HG02759 (cell line): ENCODE data around the gene CYP1A2.
"Not testable (repeated sequence)": the region's sequence is repeated elsewhere in the genome, so short reads cannot be mapped to it uniquely, and the experiment has no call there.

Source experiments
- ATAC-seq: cut with Tn5 transposase; IDR thresholded peaks from one replicate; pipeline ENCODE4 v1.9.1; 2021; ENCODE audit warnings: mild to moderate bottlenecking, moderate library complexity; ENCODE audit not compliant: unreplicated experiment

The CYP1A2 gene, protein sequence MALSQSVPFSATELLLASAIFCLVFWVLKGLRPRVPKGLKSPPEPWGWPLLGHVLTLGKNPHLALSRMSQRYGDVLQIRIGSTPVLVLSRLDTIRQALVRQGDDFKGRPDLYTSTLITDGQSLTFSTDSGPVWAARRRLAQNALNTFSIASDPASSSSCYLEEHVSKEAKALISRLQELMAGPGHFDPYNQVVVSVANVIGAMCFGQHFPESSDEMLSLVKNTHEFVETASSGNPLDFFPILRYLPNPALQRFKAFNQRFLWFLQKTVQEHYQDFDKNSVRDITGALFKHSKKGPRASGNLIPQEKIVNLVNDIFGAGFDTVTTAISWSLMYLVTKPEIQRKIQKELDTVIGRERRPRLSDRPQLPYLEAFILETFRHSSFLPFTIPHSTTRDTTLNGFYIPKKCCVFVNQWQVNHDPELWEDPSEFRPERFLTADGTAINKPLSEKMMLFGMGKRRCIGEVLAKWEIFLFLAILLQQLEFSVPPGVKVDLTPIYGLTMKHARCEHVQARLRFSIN

DNA sequence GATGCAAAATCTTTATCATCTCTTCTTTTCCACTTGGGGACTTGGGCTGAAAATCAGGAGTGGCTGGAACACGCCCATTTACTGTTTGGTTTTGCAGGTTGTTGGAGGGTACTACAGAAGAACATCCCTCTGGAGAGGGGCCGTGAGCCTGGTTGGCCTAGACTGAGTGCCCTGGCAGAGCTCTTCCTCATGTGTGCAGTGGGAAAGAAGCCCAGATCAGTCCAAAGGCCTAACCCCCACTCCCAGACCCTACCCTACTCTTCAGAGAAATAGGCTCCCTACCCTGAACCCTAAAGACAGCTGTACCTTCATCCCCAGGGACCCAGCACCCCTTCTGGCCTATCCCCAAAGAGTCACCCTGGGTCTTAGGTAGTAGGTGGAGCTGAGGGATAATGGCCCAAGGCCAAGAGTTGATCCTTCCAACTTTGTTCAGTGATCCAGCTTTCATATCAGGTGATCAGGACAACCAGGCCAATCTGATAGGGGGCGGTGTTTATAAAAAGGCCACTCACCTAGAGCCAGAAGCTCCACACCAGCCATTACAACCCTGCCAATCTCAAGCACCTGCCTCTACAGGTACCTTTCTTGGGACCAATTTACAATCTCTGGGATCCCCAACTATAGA lies at the start of gene CYP1A2:
TSS of gene CYP1A2 (plus strand) at position 524 of the 625 bp plus-strand sequence. CDS start 894 bp downstream, outside the sequence.
- ATAC-seq: no peak

DNA sequence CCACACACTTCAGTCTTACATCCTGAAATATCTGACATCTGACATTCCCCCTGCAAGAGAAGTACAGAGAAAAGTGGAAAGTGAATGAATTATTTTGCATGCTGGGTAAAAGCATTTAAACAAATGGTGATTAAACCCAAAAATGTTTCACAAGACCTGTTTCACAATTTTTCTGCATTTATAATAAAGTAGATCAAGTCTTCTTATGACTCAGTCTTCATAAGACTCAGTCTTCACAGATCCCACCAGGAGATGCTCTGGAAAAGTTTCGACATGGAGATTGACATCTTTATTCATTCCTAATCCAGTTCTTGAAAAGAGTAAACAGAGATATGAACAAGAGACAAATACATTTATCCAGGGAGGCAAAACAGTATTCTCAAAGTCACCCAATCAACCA lies 39.6 kb upstream of the CYP1A2 start:
- no peak for ATAC-seq

DNA sequence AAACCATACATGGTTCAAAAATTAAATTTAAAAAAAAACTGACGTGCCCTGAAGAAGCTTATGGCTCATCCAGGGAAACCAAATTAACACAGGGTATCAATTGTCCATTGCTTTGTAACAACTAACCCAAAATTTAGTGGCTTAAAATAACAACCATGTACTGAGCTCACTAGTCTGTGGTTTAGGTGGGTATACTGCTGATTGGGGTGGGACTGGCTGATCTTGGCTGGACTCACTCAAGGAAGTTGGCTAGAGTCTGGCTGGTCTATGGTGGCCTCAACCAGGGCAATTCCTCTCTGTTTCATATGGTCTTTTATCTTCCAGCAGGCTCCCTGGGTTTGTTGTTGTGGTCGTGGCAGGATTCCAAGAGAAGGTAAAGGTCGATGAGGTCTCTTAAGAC lies 38.8 kb upstream of the CYP1A2 start:
- ATAC-seq: no peak

DNA sequence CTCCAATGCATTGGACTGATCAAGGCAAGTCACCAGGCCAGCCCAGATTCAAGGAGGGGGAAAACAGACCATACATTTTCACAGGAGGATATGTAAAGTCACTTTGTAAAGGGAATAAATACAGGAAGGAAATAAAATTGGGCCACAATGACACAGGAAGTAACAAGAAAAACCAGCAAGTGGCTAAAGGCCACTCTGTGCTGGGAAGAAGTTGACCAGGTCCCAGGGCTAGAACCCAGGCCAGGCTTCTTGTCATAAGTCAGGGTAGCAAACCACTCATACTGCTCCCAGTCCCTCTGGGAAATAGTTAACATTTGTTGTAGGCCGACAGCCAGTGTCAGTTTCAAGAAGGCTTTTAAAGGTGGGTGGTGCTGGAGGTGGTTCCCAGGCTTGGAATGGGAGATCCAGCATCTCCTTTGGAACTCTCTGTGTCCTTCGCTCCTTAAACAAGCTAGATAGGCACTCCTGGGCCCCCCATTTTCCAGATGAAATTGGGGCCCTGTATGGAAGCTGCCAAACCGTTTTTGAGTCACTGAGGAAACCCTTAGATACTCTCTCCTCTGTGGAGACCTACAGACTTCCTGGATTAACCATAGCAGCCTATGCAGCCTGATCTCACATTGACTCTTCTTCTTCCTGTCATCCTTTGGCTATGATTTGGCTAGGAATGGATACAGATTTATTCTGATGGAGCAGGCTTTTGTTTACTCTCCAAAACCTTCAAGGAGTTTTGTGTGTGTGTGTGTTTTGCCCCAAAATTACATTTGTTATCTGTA lies 38.1 kb upstream of the CYP1A2 start:
- ATAC-seq: no peak

DNA sequence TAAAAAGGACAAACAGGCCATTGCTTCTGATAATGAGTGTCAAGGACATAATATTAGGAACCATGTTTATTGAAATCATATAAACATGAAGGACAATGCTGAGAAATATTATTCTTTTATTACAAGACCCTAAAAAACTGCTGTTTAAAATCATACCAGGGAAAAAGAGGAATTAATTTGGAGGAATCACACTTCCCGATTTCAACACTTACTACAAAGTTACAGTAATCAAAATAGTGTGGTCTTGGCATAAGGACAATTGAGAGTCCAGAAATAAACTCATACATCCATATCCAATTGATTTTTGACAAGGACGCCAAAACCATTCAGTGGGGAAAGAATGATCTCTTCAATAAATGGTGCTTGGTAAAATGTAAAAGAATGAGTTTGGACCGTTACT lies 36.3 kb upstream of the CYP1A2 start:
- ATAC-seq: no peak

DNA sequence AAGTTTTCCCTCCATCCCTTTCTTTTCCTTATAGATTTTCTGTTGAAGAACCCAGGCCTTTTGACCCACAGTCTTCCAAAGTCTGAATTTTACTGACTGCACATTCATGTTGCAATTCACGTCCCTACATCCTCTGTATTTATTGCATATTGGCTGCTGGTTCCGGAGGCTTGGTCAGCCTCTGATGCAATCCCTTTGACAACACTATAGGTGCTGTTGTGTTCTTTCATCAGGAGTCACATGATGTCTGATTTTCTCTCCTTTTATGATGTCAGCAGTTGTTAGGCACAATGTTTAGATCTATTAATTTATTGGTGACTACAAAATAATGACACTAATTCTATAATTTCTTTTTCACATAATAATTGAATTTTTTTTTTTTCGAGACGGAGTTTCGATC lies 32.0 kb upstream of the CYP1A2 start:
- no peak for ATAC-seq

DNA sequence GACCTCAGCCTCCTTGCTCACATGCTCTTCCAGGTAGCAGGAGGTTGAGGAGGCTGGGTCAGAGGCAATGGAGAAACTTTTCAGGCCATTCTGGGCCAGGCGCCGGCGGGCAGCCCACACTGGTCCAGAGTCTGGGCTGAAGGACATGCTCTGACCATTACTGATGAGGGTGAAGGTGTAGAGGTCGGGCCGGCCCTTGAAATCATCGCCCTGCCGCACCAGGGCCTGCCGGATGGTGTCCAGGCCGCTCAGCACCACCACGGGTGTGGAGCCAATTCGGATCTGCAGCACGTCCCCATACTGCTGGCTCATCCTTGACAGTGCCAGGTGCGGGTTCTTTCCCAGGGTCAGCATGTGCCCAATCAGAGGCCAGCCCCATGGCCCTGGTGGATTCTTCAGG lies 26.1 kb upstream of the CYP1A2 start:
- no peak for ATAC-seq

DNA sequence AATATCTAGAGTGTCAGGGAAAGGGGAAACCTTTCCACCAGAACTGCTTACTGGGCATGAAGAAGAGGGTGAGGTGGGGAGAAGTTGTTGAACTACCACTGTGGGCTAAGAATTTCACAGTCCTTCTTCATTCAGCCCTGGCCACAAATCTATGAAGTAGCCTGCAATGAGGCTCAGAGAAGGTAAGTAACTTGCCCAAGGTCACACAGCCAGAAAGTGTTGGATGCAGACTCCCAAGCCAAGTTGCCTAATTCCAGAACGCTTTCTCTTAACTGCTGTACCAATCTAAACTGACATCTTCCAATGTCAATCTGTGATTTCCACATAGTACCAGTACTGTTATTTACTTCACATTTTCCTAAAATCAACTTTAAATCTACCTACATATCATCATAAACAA lies 25.5 kb upstream of the CYP1A2 start:
- no peak for ATAC-seq

DNA sequence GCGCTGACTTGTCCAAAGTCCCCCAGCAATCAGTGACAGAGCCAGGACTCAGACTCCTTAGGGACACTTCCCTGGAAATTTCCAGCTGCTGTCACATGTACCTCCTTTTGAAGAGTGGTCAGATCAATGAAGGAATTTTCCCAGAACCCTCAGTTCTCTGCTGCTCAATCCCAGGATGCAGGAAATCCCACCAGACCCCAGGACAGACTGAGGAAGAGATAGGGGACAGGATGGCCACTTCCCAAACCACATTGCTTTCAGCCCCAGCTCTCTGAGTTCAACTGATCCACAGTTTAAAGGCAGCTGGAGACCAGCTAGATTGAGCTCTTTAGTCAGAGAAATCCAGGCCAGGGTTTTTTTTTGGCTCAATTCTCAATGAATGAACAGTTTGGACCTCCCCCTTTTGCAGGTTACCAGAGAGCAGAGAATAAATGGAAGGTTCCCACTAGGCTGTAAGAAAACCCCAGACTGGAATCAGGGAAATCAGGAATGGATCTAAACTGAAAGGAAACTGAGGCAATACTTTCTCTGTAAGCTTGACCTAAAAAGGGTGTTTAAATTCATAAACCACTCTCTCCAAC lies 24.8 kb upstream of the CYP1A2 start:
- no peak for ATAC-seq

DNA sequence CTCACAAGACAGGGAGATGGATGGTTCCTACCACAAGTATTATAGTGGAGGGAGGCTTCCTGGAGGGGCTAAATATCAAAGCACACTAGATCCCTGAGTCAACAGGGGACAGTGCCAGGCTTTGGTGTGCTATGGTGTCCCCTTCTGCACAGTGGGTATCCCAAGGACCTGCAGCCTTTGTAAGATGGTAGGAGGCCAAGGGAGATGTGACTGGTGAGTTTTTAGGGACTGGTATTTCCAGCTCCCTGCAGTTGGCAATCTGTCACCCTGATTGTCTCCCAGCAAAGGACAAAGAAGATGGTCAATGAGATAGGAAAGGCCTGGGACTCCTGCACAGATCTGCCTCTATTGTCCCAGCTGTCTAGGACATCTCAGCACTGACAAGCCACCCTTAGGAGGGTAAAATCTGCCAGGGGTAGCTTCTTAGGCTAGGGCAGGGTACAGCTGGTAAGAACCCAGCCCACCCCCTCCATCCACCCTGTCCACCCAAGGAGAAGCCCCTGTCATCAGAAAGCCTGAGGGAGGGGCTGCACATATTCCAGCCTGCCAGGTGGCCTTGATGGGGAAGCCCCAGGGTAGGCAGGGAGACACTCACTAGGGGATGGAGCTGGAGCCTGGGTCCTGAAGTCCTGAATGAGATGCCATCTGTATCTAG lies 23.9 kb upstream of the CYP1A2 start:
- no peak for ATAC-seq

DNA sequence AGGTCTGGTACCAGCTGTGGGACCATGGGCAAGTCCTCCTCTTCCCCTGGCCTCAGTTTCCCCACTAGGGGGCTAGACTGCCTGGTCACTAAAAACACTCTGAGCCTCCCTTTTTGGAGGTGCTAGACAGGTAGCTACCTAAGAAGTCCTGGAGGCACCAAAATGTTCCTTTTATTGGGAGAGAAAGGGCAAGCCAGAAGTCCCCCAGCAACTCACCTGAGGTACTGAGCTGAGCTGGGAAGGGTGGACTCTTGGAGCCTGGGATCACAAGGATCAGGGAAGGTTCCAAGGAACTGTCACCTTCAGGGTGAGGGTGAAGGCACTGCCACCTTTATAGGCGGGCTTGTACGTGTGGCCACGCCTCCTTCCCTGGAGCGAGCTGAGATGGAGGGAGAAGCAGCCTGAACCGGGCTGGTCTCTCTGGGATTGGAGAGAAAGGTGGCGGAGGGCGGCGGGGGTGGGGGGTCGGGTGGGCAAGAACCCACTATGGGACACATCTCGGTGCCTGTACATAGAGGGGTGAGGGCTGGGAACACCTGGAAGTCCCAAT lies 23.3 kb upstream of the CYP1A2 start, which contains the start of gene CYP1A1:
TSS of gene CYP1A1 (minus strand) at position 304 of the 550 bp plus-strand sequence. CDS start 2,431 bp downstream, outside the sequence.
- no peak for ATAC-seq

DNA sequence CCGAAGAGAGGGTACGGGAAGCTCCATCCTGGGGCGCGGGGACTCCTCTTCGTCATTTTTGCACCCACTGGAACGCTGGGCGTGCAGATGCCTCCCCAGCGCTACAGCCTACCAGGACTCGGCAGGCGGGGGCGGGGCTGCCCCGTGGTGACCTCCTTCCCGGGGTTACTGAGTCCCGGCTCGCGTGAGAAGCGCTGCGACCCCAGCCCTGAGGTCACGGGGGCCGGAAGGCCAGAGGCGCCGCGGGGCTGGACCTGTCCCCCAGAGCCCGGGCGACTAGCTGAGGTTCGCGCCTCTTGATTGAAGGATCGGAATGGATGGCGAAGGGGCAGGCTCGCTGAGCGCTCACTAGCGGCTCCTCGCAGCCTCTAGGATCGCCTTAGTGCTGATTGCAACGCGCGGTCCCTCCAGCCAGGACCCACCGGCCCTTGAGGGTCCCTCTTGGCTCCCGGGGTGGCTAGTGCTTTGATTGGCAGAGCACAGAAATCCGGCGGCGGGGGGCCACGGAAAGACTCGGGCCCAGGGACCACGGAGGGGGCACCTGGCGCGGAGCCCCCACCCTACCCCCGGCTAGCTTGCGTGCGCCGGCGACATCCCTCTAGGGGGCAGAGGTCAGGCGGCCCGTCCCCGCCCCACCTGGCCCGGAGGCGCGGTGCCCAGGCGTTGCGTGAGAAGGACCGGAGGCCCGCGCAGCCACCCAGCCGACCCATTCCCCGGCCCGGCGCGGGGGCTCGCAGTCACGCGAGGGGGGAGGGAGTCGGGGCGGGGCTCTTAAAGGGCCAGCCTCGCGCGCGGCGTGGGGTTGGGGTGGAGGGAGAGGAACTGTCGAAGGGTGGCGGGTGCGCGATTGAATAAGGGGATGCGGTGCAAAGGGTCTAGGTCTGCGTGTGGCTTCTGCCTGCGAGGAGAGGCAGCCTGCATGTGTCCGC lies 22.5 kb upstream of the CYP1A2 start:
- ATAC-seq: peak; percentile 52

DNA sequence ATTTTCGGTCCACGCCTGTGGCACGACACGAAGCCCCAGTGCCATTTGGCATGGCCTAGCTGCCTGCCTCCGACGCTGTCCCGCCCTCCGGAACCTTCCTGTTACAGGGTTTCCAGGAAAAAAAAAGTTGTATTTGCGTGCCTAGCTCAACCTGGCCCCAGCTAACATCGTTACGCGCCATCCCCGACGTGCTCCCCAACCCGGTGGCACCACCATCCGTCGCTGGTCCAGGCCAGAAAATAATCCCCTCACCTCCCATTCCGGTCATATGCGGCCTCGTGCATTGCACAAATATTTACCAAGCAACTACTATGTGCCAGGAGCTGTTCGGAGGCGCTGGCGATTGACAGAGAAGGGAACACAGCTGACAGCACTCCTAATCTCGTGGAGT lies 21.9 kb upstream of the CYP1A2 start:
- ATAC-seq: no peak

DNA sequence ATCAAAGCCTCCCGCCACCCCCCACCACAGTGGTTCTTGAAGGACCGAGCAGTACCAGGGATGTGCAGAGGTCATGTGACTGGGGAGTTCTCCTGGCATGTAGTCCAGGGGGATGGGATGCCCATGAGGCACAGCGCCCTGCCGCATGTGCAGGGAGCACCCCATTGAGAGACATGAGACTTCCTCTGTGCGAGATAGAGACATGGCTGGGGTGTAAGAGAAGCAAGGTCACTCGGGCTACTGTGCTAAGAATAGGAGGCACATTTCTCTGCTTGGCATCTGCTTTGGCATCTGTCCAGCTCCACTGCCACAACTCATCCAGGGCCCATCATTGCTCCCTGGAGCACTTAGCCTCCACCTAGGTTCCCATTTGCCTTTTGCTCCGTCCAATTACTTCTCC lies 20.9 kb upstream of the CYP1A2 start:
- ATAC-seq: no peak

DNA sequence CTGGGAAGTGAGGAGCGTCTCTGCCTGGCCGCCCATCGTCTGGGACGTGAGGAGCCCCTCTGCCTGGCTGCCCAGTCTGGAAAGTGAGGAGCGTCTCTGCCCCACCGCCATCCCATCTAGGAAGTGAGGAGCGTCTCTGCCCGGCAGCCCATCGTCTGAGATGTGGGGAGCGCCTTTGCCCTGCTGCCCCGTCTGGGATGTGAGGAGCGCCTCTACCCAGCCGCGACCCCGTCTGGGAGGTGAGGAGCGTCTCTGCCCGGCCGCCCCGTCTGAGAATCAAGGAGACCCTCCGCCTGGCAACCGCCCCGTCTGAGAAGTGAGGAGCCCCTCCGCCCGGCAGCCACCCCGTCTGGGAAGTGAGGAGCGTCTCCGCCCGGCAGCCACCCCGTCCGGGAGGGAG lies 19.9 kb upstream of the CYP1A2 start:
- not testable (repeated sequence) for ATAC-seq

DNA sequence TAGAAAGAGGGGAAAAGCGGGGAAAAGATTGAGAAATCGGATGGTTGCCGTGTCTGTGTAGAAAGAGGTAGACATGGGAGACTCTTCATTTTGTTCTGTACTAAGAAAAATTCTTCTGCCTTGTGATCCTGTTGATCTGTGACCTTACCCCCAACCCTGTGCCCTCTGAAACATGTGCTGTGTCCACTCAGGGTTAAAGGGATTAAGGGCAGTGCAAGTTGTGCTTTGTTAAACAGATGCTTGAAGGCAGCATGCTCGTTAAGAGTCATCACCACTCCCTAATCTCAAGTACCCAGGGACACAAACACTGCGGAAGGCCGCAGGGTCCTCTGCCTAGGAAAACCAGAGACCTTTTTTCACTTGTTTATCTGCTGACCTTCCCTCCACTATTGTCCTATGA lies 19.3 kb upstream of the CYP1A2 start:
- ATAC-seq: not testable (repeated sequence)

DNA sequence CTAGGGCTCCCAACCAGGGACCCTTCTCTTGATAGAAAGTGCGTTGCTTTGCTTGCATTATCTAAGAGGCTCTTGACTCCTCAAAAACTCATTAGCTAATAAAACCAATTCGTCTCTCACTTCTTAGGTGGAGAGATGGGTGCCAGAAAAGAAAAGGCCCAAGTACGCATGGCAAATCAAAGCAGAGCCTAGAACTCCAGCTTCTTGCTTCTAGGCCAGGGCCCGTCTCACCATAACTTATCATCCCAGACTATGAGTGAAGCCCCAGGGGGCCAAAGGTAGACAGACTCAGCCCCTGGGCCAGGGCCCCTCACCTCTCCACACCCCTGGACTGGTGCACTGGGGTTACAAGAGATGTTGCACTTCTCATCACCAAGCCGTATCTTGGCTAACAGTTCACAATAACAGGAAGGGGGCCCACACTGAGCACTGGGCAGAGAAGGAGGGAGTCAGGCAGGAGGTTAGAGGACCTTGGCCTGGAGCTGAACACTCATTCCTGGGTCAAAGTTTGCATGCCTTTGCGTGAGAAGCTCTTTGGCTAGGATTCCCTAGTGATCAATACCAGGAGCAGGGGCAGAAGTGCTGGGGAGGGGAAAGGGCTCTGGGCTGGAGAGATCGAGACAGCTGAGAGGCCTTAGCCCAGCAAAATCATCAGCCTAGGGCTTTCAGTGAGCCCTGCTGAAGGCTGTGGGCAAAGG lies 17.9 kb upstream of the CYP1A2 start:
- ATAC-seq: no peak

DNA sequence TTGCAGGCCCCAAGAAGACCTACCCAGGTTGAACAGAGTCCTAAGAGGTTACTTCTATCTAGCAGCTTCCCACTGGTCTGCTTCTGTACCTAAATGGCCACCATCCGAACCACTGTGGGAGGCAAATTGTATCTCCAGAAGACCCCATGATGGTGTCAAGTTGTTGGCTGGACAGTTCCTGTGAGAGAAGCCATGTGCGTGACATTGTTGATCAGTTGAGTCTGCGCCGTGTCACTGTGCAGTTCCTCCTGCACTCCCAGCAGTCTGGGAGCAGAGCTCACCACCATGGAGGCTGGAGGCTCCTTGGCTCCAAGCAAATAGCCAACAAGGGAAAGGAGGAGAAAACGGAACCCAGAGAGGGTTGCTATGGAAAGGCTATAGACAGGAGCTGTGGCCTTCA lies 15.8 kb upstream of the CYP1A2 start:
- ATAC-seq: no peak

DNA sequence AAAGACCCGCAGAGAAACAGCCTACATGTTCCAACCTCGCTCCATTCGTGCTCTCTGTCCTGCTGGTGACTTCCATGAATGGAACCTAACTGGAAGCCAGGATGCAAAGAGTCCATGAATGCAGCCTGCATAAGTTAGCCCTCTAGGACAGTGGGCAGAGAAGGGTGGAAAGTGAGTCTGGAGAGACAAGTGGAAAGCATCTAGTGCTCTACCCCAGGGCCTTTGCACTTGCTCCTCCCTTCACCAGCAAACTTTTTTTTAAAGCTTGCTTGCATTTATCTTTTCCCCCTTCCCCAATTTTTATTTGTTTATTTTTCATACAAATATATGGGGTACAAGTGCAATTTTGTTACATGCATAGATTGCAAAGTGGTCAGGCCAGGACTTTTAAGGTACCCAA lies 15.4 kb upstream of the CYP1A2 start:
- no peak for ATAC-seq
